Measurements from ENCODE around the gene MEGF11. TPM values are rescaled to one million over a fixed set of nuclear protein-coding genes. Genes with fewer than 3 reads are reported as not detected.

The MEGF11 gene
- total RNA-seq, 2 donors from 2014 or later: not detected

GRCh38 chr15:66032006-66032405, 221.5 kb downstream of the MEGF11 start:
- 93% methylated on average over 1 of the region's 1 CpG for WGBS
- intact Hi-C loops (cut with DNase I): no loop called here
- Histone ChIP-seq H3K27ac (no peak overlapping the region), H3K9me3 (no peaks in the 10 kb centered on the region), H3K27me3 (replicated peaks; ENCODE audit: insufficient read depth) (peaks cover 4% of the 10 kb centered on the region), H3K4me3 (no peak overlapping the region), H3K36me3 (no peaks in the 10 kb centered on the region), H3K4me1 (replicated peaks) (no peaks in the 10 kb centered on the region)
- TF ChIP-seq POLR2AphosphoS5 (IDR thresholded peaks at IDR 0.05) (no peak), POLR2A (IDR thresholded peaks at IDR 0.05) (no peak), CTCF (IDR thresholded peaks at IDR 0.05) (no peak)
- DNase-seq (ENCODE audit: low spot score): no peak

GRCh38 chr15:66030650-66031049, 222.9 kb downstream of the MEGF11 start:
- no peak overlapping the region for H3K27ac ChIP-seq
- no peak for TF ChIP-seq POLR2A (IDR thresholded peaks at IDR 0.05)
- no peak for TF ChIP-seq POLR2AphosphoS5 (IDR thresholded peaks at IDR 0.05)
- no peak for TF ChIP-seq CTCF (IDR thresholded peaks at IDR 0.05)
- H3K36me3 ChIP-seq: no peaks in the 10 kb centered on the region
- no peaks in the 10 kb centered on the region for H3K27me3 ChIP-seq (replicated peaks; ENCODE audit: insufficient read depth)
- H3K9me3 ChIP-seq: no peaks in the 10 kb centered on the region
- no peak for DNase-seq (ENCODE audit: low spot score)
- no peaks in the 10 kb centered on the region for H3K4me1 ChIP-seq (replicated peaks)
- WGBS: 84% methylated on average over 4 of the region's 4 CpGs
- intact Hi-C loops (cut with DNase I): no loop called here
- no peak overlapping the region for H3K4me3 ChIP-seq

- no peaks in the 10 kb centered on the region for H3K27me3 ChIP-seq (replicated peaks; ENCODE audit: insufficient read depth)
- H3K9me3 ChIP-seq: no peaks in the 10 kb centered on the region
- no peaks in the 10 kb centered on the region for H3K36me3 ChIP-seq
- 84% methylated on average over 5 of the region's 5 CpGs for WGBS
- H3K4me3 ChIP-seq: no peak overlapping the region
- H3K4me1 ChIP-seq (replicated peaks): no peaks in the 10 kb centered on the region
- no peak overlapping the region for H3K27ac ChIP-seq
- intact Hi-C loops (cut with DNase I): no loop called here
- DNase-seq (ENCODE audit: low spot score): no peak
- TF ChIP-seq POLR2A (IDR thresholded peaks at IDR 0.05) (no peak), CTCF (IDR thresholded peaks at IDR 0.05) (no peak), POLR2AphosphoS5 (IDR thresholded peaks at IDR 0.05) (no peak)
Measured at GRCh38 chr15:66029650-66030049, 223.9 kb downstream of the MEGF11 start.

- 71% methylated on average over 5 of the region's 5 CpGs for WGBS
- intact Hi-C loops (cut with DNase I): no loop called here
- Histone ChIP-seq H3K4me1 (replicated peaks) (no peaks in the 10 kb centered on the region), H3K27me3 (replicated peaks; ENCODE audit: insufficient read depth) (no peaks in the 10 kb centered on the region), H3K4me3 (no peak overlapping the region), H3K36me3 (no peaks in the 10 kb centered on the region), H3K27ac (no peak overlapping the region), H3K9me3 (no peaks in the 10 kb centered on the region)
- no peak for DNase-seq (ENCODE audit: low spot score)
- no peak for TF ChIP-seq POLR2AphosphoS5 (IDR thresholded peaks at IDR 0.05)
- TF ChIP-seq POLR2A (IDR thresholded peaks at IDR 0.05): no peak
- no peak for TF ChIP-seq CTCF (IDR thresholded peaks at IDR 0.05)
Measured at GRCh38 chr15:66027268-66027805, 226.2 kb downstream of the MEGF11 start.

GRCh38 chr15:66025972-66026371, 227.6 kb downstream of the MEGF11 start:
- Histone ChIP-seq H3K27ac (no peak overlapping the region), H3K36me3 (no peaks in the 10 kb centered on the region), H3K27me3 (replicated peaks; ENCODE audit: insufficient read depth) (no peaks in the 10 kb centered on the region), H3K9me3 (no peaks in the 10 kb centered on the region), H3K4me3 (no peak overlapping the region), H3K4me1 (replicated peaks) (no peaks in the 10 kb centered on the region)
- no peak for TF ChIP-seq POLR2A (IDR thresholded peaks at IDR 0.05)
- TF ChIP-seq POLR2AphosphoS5 (IDR thresholded peaks at IDR 0.05): no peak
- no peak for TF ChIP-seq CTCF (IDR thresholded peaks at IDR 0.05)
- WGBS: 70% methylated on average over 7 of the region's 7 CpGs
- no peak for DNase-seq (ENCODE audit: low spot score)
- intact Hi-C loops (cut with DNase I): no loop called here
